Fibroblast of skin of left quadriceps (primary cell): ENCODE data around the gene CRISPLD2.
"Not testable (repeated sequence)": the region's sequence is repeated elsewhere in the genome, so short reads cannot be mapped to it uniquely, and the experiment has no call there.

Source experiments
- DNase-seq, 2 experiments: peaks; one replicate each; pipeline ENCODE4 v3.0.0-alpha.2; 2013; ENCODE audit warnings: low read depth in 2 of 2

Gene CRISPLD2

DNA sequence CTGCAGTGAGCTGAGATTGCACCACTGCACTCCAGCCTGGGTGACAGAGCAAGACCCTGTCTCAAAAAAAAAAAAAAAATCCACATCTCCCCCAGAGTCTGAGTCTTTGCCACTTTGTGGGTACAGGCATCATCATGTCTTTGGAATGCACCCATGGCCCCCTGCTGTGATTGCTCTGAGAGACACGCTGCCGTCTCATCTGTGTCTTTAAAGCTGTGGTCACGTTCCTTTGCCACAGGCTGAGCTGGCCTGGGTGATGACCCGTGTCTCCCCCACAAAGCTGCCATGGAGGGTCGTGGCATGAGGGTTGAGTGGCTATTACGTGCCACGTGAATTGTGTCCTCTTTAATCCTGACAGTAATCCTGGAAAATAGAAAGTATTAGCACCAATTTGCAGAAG lies 20.2 kb downstream of the CRISPLD2 start:
- peak; percentile 64 to 65 for DNase-seq

- no peak for DNase-seq
These were observed 21.2 kb downstream of the CRISPLD2 start for GRCh38 chr16:84840687-84841627.

- DNase-seq, result no peak
These were observed 22.1 kb downstream of the CRISPLD2 start for GRCh38 chr16:84841787-84842300.

- DNase-seq, result no peak
These were observed 22.8 kb downstream of the CRISPLD2 start for GRCh38 chr16:84842516-84843148.

DNA sequence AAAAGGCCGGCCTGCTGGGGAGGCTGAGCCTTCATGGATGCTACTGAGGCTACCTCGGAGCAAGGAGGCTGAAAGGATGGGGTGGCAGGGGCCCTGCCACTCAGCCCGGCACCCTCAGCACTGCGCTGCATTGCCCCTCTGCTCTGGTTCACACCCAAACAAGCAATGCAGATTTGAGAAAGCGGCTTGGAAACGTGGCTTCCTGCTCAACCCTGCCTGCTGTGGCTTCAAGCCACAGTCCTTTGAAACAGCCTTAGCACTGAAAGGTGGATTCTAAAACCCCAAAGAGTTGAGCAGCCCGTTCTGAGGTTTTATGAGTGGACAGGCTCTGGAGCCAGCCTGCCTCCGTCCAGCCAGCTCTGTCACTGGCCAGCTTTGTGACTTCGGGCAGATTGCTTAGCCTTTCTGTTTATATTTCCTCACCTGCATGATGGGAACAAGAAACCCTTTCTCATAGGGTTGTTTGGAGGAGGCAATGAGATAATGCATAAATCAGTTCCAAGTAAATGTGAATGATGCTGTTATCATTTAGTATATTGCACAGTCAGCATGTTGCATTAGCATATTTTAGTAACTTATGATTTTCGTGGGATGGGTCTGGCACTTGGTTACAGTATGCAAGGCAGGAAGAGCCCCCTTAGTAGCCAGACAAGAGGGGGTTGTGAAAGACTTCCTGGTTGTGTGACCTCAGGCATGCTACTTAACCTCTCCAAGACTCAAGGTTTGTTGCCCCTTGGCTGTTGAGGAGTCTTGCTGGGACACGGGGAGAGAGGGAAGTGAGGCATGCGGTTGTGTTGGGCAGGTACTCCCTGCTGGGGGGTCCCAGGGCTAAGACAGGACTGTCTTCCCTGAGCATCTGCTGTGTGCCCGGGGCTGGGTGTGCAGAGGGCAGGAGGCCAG lies 23.6 kb downstream of the CRISPLD2 start:
- DNase-seq, result no peak

DNA sequence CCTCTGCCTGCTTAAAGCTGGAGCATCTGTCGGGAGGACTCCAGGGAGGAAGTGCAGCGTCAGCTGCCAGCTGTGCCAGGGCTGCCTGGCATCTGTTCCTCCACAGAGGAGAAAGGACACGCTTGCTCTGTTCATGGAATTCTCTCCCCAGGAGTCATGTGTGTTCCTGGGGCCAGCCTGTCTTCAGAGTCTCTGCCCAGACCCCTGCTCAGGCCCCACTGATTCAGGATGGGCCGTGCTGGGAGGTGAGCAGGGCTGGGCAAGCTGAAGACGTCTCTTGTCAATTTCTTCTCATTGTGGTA lies 24.2 kb downstream of the CRISPLD2 start:
- no peak for DNase-seq

DNA sequence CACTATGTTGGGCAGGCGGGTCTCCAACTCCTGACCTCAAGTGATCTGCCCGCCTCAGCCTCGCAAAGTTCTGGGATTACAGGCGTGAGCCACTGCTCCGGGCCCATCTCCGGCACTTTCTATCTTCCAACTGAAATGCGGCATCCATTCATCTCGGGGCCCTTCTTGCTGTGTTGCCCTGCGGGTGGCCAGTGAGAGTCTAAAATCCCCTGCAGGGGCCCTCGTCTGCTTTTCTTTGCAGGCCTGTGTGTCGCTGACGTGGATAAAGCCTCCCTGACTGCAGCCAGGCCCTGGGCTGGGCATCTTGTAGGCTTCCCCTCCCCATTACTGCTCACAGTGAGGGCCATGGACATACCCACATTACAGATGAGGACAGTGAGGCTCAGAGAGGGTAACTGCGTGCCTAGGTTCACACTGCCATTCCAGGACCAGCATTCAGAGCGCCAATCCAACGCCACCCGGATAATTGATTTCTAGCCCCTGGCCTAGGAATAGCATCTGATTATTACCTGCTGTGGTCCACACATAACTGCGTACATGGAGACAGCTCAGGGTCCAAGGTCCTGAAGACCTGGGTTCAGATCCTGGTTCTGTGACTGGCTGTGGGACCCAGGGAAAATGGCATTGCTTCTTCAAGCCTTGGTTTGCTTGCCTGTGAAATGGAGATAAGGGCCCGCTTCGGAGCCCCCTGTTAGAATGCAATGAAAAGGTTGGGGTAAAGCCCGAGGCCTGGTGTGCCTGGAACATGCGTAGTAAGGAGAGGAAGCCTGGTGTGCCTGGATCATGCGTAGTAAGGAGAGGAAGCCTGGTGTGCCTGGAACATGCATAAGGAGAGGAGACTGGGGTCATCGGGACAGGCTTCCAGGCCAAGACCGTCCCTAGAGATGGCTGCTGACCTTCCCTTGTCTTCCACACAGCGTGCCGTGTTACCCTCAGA lies 25.0 kb downstream of the CRISPLD2 start:
- no peak for DNase-seq

DNA sequence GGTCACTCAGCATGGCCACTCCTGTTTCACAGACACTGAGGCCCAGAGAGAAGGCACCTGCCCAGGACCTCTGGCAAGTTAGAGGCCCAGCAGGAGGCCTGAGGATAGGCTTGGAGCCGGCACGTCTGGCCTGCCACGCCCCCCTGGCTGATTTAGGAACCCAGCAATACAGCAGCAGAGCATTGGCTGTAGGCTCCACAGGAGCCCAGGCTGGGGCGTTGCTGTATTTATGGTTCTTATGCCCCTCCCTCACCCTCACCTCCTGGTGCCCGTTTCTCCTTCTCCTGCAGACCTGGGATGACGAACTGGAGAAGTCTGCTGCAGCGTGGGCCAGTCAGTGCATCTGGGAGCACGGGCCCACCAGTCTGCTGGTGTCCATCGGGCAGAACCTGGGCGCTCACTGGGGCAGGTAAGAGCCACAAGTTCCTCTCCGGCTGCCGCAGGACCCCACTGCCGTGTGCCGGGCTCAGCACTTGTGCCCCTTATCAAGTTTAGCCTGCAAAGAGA lies 25.8 kb downstream of the CRISPLD2 start:
- no peak for DNase-seq

DNA sequence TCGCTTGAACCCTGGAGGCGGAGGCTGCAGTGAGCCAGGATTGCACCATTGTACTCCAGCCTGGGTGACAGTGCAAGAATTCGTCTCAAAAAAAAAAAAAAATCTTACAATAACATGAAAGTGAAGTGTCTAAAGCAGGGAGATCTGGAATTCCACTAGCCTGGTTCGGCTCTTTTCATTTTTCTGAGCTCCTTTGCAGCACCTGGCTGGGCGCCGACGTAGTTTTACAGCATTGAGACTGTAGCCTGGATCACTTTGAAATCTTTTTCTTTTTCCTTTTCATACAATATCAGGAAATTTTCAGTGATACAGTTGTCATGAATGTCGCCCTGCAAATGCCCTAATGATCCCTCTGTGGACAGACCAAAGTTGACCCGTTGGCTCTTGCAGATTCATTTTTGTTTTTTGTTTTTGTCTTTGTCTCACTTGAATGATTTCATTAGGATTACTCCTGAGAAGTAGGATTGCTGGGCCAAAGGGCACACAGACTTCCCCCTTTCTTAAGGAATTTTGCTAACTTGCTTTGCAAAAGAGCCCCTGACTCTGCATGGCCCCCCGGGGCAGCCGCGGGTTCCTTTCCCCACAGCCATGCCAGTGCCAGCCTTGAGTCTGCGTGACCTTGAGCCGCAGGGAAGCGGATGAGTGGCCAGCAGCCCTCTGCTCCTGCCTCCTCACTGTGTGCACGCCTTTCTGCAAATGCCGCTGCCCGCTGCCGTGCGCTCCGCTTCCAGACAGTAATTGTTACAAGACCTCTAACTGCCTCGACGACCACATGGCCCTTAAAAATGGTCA lies 28.0 kb downstream of the CRISPLD2 start:
- DNase-seq, result no peak

- no peak for DNase-seq
These were observed 29.3 kb downstream of the CRISPLD2 start for GRCh38 chr16:84848986-84849634.

DNA sequence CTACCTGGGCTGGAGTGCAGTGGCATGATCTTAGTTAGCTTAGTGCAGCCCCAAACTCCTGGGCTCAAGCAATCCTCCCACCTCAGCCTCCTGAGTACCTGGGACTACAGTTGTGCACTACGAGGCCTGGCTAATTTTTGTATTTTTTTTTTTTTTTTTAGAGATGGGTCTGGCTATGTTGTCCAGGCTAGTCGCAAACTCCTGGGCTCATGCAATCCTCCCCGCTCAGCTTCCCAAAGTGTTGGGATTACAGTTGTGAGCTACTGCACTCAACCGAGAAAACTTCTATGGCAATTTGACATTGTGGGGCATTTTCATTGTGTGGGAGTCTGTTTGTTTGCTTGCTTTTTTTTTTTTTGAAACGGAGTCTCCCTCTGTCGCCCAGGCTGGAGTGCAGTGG lies 30.0 kb downstream of the CRISPLD2 start:
- DNase-seq, result no peak

DNA sequence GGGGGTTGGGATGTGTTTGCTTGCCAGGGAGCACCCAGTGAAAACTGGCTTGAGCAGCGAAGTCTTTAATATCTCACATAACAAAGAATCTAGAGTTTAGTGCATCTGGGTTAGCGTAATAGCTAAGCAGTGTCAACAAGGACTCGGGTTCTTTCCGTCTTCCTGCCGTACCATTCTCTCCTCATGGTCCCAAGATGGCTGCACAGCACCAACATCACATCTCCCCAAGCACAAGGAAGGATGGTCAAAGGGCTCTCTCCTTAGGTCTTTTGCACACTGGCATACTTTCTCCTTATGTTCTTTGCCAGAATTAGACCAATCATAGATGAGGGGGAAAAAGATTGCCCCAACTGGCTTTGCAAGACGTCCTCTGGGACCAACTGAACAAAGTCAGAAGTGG lies 30.9 kb downstream of the CRISPLD2 start:
- no peak for DNase-seq

- DNase-seq, result no peak
These were observed 31.7 kb downstream of the CRISPLD2 start for GRCh38 chr16:84851192-84852127.

DNA sequence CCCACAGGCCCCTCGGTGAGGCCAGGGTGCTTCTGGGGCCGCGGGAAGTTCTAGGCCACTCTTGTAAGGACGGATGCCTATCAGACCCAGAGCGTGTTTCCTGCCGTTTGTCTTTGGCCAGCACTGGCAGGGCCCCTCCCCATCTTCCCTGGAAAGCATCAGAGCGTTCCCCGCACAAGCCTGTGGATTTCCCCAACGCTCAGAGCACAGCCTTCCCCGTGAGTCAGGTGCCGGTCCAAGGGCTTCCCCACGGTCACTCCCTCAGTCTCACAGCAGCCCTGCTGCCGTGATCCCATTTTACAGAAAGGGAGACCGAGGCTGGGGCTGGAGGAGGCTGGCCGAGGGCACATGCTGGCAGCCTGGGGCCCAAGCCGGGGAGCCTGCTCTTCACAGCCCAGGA lies 33.7 kb downstream of the CRISPLD2 start:
- no peak for DNase-seq

GRCh38 chr16:84854759-84855158 lies 35.0 kb downstream of the CRISPLD2 start:
- no peak for DNase-seq

DNA sequence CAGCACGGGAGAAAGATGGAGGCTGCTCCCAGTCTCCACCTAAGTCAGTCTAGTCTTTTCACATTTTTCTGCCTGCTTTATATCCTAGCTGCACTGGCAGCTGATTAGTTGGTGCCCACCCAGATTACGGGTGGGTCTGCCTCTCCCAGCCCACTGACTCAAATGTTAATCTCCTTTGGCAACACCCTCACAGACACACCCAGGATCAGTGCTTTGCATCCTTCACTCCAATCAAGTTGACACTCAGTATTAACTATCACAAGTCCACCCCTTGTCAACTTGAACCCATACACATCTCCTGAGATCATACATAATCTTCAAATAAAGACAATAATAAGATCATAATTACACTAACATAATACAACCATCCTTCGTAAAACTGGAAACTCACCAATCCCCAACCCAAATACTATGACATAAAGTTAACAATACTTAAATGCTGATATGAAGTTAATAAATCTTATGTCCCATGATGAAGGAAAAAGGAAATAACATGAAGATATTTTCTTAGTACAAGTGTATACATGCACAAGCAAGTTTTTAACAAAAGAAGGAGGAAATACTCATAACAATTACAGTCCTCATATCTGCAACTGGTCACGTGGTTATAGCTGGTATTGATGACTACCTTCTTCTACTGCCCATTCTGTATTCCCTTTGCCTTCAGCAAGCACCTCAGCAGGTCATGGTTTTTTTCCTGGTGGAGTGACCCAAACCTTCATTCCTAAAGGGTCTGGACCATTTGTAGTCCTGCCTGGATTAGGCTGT lies 35.8 kb downstream of the CRISPLD2 start:
- DNase-seq, result not testable (repeated sequence)

GRCh38 chr16:84856203-84856581 lies 36.4 kb downstream of the CRISPLD2 start:
- DNase-seq, result not testable (repeated sequence)

- DNase-seq, result not testable (repeated sequence)
These were observed 37.0 kb downstream of the CRISPLD2 start for GRCh38 chr16:84856811-84857210.
